ENCODE data around the gene SRRM3. TPM values are rescaled to one million over a fixed set of nuclear protein-coding genes. Genes with fewer than 3 reads are reported as not detected.
"Not testable (repeated sequence)": the region's sequence is repeated elsewhere in the genome, so short reads cannot be mapped to it uniquely, and the experiment has no call there.

The SRRM3 gene
- total RNA-seq, 2 donors from 2014 or later = 0.92 to 0.95 TPM

DNA sequence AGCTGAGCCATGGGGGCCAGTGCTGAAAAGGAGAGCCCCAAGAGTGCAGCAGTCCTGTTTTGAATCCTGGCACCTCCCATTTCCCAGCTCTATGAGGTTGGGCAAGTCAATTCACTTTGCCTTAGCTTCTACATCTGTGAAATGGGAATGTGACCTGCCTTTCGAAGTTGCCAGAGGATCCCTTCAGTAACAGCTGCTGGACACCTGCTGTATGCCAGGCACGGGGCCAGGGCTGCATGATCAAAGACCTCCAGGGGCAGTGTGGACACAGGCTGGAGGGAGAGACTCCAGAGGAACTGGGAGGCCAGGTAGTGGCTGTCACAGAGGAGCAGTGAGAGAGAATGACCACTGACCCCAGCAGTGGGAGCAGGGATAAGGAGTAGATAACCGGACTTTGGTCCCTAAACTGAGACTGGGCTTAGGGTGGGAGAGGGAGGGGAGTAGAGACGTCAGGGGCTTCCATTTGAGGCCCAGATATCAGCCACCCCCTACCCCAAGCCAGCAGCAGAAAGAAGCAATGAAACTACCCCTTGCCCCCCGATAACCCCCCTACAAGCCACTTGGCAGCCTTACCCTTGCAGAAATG lies 45.2 kb downstream of the SRRM3 start:
- no peak for ATAC-seq
- intact Hi-C loops (cut with DNase I, micrococcal nuclease) = no loop called here
- DNase-seq = no peak

DNA sequence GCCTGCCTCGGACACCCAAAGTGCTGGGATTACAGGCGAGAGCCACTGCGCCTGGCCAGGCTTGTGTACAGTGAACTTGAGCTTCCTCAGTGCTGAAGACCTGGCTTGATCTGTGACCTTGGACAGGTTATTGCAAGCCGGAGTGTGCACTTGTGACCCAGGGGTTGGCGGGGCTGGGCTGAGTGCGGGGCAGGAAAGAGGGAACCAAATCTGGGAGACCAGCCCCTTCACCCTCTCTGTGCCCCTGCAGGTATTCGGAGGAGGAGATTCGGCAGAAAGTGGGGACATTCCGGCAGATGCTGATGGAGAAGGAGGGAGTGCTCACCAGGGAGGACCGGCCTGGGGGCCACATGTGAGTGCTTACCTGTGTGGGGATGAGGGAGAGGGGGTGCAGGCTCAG lies 46.2 kb downstream of the SRRM3 start:
- ATAC-seq (no peak), DNase-seq (no peak)
- intact Hi-C loops (cut with DNase I, micrococcal nuclease) = no loop called here

DNA sequence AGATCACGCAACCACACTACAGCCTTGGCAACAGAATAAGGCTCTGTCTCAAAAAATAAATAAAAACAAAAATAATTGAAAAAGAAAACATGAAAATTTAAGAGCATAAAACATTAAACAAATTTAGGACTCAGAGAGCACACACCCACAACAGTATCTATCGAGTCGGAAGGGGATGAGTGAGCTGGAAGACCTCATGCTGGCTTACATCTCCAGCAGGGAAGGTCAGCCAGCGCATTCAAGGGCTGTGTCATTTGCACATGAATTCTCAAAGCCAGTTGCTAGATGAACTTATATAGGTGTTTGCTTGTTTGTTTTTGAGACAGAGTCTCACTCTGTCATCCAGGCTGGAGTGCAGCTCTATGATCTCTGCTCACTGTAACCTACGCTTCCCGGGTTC lies 50.3 kb downstream of the SRRM3 start:
- intact Hi-C loops (cut with DNase I, micrococcal nuclease) = no loop called here
- ATAC-seq = no peak
- DNase-seq = no peak

DNA sequence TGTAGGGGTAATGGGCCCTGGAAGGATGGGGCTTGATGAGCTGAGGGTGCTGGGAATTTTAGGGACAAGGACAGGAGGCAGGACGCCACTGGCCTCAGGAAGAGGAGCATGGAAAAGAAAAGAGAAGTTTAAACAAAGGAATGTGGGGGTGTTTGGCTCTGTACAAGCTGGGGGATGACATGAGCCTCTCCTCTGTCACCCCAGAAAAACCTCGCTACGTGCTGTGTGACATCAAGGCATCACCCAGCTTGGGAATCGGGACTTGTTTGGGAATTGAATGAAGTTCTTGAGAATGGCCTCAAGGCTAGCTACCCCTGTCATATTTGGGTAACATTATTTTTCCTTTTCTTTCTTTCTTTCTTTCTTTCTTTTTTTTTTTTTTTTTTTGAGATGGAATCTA lies 53.1 kb downstream of the SRRM3 start:
- DNase-seq (no peak), ATAC-seq (no peak)
- intact Hi-C loops (cut with DNase I, micrococcal nuclease) = no loop called here

DNA sequence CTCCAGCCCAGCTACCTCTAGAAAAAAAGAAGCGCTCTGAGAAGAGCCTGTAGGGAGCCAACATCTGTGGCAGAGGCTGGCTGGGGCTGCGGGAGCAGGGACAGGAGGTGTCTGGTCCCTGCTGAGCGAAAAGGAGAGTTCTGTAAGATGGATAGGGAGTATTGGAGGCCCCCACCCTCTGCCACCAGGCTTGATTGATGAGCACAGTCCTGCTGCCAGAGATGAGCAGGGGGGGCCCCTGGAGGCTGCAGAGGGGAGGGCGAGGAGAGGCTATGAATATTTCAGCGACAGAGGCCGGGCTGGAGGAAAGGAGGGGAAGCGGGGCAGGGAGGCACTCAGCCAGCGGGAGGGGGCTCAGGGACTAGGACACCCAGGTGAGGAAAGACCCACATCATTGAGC lies 56.3 kb downstream of the SRRM3 start:
- intact Hi-C loops (cut with DNase I, micrococcal nuclease) = no loop called here
- ATAC-seq (no peak), DNase-seq (no peak)

DNA sequence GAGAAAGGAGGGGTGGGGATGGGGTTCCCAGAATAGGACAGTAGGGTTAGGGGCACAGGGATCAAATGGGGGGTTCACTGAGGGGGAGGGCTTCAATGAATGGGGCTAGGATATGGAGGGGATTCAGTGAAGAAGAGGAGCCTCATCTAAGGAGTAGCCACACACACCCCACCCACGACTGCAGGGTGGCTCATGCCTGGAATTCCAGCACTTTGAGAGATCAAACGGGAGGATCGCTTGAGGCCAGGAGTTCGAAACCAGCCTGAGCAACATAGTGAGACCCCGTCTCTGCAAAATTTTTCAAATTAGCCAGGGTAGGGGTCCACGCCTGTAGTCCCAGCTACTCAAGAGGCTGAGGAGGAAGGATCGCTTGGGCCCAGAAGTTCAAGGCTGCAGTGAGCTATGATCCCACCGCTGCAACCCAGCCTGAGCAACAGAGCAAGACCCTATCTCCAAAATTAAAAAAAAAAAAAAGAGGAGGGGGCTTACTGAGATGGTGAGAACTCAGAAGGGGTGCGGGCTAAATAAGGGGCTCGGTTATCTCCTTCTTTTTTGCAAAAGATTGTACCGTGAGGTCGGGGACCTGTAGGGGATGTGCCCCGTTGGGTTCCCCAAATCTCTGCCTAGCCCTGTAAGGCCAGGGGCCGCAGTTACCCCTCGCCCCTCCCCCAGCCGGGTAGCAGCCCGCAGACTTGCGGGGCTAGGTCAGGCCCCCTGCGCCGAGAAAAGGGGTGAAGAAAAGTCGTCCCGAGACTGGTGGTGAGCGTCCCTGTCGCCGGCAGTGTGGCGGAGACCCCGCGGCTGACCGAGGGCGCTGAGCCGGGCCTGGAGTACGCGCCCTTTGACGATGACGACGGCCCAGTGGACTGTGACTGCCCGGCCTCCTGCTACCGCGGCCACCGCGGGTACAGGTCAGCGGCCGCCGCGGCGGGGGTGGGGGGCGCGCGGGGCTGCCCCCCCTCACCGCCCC lies 57.7 kb downstream of the SRRM3 start:
- ATAC-seq (no peak), DNase-seq (no peak)
- intact Hi-C loops (cut with DNase I, micrococcal nuclease) = no loop called here

DNA sequence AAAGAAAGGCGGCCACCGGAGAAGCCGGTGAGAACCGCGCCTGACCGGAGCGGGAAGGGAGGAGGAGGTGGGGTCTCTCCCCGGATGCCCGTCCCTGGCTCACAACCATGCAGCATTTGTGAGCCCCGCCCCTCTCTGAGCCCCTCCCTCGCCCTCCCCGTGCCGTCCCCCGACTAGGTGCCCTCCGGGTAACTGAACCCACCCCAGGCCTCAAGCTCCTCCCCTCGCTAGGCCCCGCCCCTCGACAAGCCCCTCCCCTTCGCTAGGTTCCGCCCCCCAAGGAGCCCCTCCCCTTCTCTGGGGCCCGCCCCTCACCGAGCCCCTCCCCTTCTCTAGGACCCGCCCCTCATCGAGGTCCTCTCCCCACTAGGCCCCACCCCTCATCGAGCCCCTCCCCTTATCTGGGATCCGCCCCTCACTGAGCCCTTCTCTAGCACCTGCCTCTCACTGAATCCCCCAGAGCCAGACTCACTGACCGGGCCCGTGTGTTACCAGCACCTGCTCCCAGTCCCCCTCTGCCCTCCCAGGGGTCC lies 58.5 kb downstream of the SRRM3 start:
- intact Hi-C loops (cut with DNase I, micrococcal nuclease) = no loop called here
- DNase-seq (no peak), ATAC-seq (peak; percentile 60)

DNA sequence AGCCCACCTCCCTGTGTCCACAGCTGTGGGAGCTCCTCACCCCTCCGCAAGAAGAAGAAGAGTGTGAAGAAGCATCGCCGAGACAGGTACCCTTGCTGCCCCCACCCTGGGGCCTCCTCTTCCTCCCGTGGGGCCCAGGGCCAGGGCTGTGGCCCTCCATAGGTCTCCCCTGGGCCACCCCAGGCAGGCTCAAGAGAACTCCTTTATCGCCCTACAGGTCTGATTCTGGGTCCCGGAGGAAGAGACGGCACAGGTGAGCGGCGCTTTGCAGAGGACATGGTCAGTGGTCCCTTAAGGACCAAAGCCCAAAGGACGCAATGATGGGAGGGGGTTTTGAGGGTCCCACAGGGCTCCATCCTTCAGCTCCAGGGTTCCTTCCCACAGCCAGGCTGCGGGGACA lies 59.6 kb downstream of the SRRM3 start:
- no peak for DNase-seq
- intact Hi-C loops (cut with DNase I, micrococcal nuclease) = no loop called here
- no peak for ATAC-seq

DNA sequence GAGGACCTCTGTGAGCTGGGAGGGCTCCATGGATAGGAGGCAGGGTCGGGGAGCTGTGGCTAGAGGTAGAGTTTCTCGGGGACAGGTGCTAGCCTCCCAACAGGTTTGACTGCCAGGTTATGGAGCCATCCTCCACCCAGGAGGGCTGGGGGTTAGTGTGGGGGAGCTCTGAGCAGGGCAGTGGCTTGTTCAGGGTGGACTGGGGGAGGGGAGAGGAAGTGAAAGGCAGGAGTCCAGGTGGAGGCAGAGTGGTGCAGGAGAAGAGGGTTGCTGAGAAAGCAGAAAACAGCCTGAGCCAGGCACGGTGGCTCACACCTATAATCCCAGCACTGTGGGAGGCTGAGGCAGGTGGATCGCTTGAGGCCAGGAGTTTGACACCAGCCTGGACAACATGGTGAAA lies 60.2 kb downstream of the SRRM3 start:
- DNase-seq (no peak), ATAC-seq (no peak)
- intact Hi-C loops (cut with DNase I, micrococcal nuclease) = no loop called here

DNA sequence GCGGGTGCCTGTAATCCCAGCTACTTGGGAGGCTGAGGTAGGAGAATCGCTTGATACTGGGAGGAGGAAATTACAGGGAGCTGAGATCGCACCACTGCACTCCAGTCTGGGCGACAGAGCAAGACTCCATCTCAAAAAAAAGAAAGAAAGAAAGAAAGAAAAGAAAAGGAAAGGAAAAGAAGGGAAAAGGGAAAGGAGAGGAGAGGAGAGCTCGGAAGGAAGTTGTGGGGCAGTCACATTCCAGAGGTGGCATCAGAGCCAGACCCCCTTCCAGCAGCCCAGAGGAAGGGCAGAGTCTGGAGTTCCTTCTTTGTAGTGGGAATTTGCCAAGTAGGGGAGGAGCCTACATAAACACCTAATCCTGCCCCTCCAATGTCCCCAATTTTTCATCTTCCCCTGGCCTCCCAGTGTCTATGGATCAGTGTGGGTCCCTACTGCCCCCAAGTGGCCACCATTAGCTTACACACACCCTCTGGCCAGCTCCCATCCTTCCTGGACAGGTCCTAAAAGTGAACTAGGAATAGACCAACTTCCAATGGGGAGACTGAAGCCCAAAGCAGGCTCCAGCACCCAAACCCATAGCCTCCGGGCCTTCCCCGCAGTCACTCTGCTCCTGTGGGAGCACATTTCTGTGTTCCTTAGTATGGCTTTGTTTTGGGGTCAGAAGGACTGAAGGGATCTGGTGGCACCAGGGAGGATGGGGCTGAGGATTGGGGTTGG lies 61.1 kb downstream of the SRRM3 start:
- DNase-seq = peak; percentile 40 to 62
- intact Hi-C loops (cut with DNase I, micrococcal nuclease) = no loop called here
- peak; percentile 85 for ATAC-seq

DNA sequence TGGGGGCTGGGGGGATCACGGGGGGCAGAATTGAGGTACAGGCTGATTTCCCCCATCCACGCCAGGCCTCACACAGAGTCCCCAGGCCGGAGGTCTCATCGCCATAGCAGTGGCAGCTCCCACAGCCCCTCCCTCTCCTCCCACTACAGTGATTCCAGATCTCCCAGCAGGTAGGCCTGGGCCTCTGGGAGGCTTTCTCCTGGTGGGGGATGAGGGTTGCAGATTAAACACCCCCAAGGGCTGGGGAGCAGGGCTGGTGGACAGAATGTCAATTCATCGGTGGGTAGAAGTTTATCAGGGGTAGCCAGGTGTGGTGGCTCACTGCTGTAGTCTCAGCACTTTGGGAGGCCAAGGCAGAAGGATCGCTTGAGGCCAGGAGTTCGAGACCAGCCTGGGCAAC lies 63.6 kb downstream of the SRRM3 start:
- DNase-seq = no peak
- ATAC-seq = no peak
- intact Hi-C loops (cut with DNase I, micrococcal nuclease) = no loop called here

DNA sequence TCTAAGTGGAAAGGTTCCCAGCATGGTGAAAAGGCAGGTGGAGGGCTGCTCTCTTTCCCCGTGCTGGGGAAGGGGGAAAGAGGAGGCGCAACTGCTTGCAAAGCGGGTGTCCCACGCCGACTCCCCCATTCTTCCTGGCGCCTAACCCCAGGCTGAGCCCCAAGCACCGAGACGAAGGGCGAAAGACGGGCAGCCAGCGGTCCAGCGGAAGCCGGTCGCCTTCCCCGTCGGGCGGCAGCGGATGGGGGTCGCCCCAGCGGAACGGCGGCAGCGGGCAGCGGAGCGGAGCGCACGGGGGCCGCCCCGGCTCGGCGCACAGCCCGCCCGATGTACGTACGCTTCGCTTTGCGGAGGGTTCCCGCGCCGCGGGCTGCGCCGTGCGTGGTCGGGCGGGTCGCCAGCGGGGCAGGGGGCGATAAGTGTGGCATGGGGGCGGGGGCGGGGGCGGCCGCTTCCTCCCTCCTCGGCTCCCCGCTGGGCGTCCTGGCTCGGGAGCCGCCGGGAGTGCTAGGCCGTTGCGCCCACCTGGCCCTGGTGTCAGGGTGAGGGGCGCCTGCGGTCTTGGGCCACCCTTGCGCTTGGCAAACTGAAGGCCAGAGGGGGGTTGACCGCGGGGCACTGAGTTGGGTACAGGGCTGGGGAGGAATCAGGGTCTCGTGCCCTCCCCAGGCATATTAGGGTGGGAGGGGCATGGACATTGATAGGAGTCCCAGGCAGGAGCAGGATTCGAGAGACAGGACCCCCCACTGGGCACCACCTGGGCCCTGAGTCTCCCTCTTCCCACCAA lies 65.6 kb downstream of the SRRM3 start:
- DNase-seq (no peak), ATAC-seq (no peak)
- intact Hi-C loops (cut with DNase I, micrococcal nuclease) = no loop called here

DNA sequence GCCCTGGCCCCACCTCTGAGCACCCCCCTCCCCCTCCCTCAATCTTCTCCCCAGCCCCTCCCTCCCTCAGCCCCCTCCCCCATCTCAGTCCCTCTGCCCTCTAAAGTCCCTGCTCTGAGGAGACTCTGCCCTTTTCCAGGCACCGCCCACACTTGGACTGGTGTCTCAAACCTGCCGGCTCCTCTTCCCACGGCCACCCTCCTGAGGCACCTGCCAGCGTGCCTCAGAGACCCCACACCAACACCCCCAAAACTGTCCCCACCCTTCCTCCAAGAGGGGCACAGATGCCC lies 66.1 kb downstream of the SRRM3 start:
- intact Hi-C loops (cut with DNase I, micrococcal nuclease) = no loop called here
- no peak for ATAC-seq
- no peak for DNase-seq

DNA sequence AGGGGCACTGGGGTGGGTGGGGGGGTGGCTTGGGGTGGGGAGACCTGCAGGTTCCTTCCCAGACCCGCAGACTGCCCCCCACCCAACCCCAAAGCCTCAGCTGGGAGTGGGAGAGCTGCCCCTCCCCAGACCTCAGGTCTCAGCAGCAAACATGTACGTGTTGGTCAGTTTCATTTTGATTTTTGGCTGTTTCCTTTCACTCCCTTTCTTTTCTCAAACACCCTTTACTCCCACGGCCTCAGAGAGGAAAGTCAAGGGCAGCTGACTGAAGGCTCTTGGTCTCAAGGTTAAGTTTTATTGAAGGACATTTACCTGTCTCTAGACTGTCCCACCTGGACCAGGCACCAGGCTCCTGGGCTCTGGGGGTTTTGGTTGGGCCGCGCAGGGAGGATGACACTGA lies 66.7 kb downstream of the SRRM3 start:
- no peak for ATAC-seq
- intact Hi-C loops (cut with DNase I, micrococcal nuclease) = no loop called here
- no peak for DNase-seq

DNA sequence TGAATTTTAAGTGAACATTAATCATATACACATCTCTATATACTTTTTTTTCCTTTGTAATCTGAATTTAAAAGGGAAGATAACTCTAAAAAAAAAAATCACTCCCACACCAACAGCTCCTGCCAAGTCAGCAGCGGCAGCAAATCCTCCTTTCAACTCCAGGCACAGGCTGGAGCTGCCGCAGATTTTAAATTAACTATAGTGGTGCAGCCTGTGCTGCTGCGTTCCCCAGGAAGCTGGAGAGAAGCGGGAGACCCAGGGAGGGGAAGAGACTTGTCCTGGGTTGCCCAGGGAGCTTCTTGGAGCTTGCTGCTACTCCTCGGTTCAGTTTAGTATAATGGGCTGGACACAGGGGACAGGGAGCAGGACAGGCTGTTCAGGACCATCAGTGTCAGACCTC lies 68.2 kb downstream of the SRRM3 start:
- intact Hi-C loops (cut with DNase I, micrococcal nuclease) = loop anchor here in 1 of 2 donors (5.0 kb wide), 1 partner anchor 83 kb away; no protein-coding TSS in a partner anchor
- ATAC-seq = no peak
- no peak for DNase-seq

DNA sequence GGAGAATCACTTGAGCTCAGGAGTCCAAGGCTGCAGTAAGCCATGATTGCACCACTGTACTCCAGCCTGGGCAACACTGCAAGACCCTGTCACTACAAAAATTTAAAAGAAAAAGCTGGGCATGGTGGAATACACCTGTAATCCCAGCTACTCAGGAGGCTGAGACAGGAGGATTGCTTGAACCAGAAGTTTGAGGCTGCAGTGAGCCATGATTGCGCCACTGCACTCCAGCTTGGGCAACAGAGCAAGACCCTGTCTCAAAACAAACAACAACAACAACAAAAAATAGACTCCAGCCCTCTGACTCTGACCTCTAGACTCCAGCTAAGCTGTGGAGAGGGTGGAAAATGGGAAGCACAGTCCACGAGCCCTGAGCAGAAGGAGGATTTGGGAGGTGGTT lies 69.7 kb downstream of the SRRM3 start:
- not testable (repeated sequence) for DNase-seq, ATAC-seq
- intact Hi-C loops (cut with DNase I, micrococcal nuclease) = loop anchor here in 1 of 2 donors (5.0 kb wide), 1 partner anchor 84 kb away; no protein-coding TSS in a partner anchor

DNA sequence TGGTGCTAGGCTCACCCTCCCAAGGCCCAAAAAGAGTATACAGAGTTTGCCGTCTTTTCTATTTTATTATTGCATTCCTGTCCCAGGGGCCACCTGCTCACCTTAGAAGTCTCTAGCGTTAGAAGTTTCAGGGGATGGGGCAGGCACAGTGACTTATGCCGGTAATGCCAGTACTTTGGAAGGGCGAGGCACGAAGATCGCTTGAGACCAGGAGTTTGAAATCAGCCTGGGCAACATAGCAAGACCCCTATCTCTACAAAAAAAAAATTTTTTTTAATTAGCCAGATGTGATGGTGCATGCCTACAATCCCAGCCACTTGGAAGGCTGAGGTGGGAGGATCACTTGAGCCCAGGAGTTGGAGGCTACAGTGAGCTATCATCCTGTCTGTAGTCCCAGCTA lies 70.4 kb downstream of the SRRM3 start:
- ATAC-seq (no peak), DNase-seq (no peak)
- intact Hi-C loops (cut with DNase I, micrococcal nuclease) = loop anchor here in 1 of 2 donors (5.0 kb wide), 1 partner anchor 85 kb away; no protein-coding TSS in a partner anchor

DNA sequence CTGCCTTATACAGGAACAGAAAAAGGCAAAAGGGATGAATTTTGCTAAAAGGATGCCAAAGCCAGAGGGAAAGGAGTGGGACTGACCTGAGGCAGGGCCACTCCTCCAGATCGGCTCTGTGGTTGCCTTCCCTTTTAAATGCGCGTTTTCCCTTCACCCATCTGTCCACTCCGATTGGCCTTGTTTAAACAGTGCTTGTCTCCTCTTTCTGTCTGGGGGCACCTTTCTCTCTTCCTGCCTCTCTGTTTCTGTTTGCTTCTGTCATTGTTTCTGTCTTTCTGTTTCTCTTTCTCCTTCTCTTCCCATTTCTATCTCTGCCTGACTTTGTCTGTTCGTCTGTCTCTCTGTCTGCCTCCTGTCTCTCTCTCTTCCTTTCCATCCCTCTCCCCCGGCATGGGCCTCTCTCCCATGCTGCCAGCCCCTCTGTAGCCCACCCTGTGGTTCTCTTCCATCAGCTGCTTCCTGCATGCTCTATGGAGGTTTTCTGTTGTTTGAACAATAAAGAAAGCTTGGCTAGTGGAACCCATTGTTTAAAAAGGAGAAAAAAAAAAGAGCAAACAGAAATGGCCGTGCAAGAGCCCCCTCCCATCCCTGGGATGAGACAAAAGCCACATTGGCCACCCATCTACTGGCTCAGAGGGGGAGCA lies 71.3 kb downstream of the SRRM3 start:
- DNase-seq = no peak

More for the DNA sequence above, 71.3 kb downstream of the SRRM3 start:
- ATAC-seq = no peak
- intact Hi-C loops (cut with DNase I, micrococcal nuclease) = loop anchor here in 1 of 2 donors (5.0 kb wide), 1 partner anchor 86 kb away; no protein-coding TSS in a partner anchor

Measured in left colon (tissue), 2 donors.